ENCODE data around the gene KLF15.

The KLF15 gene

DNA sequence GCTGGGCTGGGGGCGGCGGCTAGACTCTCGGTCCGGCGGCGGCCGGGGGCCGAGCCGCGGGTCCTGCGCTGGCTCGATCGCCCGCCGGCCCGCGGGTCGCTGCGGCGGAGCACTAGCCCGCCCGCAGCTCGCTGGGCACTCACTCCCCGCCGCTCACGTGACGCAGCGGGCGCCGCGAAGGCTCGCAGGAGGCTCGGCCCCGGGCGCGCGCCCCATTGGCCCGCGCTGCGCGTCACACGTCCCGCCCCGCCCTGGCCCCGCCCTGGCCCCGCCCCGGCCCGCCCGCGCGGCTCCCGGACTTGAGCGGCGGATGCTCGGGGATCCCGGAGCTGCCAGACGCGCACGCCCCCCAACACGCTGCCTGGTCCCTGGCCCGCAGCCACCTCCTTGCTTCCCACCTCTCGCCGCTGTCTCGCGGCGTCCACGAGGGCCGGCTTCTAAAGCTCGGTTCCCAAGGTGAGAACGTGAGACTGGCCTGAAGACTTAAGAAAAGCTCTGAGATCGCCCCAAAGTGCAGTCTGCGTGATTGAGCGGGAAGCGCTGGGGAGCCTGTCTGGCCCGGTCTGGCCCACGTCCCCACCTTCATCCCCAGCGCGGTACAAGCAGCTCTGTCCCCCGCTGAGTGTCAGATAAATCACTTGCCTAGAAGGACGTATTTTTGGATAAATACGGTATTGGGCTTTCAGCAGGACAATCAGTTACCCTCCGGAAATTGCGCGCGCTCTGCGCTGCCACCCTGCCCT lies at the start of gene KLF15:
Gene KLF15 (minus strand): TSS at position 114 of the 743 bp plus-strand sequence. CDS start 4,486 bp downstream, outside the sequence.
- TF ChIP-seq GATA2 (IDR thresholded peaks at IDR 0.05; ENCODE audit: low read depth, low read length) (no peak), GATA3 (IDR thresholded peaks at IDR 0.05; ENCODE audit: low read depth, low read length) (no peak)

DNA sequence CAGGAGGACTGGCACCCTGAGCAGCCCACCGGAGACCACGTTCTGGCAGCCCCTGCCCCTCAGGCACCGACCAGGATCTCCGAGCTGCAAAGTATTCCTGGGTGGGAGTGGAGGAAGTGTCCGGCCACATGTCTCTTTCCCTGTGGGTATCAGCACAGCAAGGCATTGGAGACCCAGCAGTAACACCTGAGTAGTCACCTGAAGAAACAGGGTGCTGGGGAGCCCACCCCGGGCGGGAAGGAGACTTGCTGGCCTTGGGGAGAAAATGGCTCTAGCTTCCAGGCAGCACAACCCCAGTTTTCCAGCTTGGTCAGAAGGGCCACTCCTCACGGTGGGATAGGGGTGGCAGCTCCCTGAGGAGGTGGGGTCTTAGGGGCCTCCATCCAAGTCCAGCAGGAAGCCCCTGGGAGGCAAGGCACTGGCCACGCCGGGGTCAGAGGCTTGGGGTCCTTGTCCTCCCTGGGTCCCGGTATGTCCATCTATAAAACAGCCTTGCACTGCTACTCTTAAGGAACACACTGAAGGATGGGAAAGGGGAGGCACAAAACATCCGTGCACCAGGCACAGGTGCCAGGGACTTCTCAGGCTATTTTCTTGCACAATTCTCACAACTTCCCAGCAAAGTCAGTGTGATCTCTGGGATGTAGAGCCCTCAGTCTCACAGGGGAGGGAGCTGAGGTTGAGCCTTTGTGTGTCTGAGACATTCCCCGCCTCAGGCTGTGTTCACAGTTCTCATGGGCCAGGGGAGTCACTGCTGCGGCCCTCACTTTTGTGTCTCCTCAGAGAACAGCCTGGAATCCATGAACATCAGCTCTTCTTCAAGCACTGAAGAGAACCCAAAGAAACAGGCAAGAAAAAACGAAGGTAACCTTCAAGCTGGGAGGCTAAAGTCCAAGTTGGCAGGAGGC lies 49.4 kb upstream of the KLF15 start:
- TF ChIP-seq GATA3 (IDR thresholded peaks at IDR 0.05; ENCODE audit: low read depth, low read length) = no peak
- no peak for TF ChIP-seq GATA2 (IDR thresholded peaks at IDR 0.05; ENCODE audit: low read depth, low read length)

DNA sequence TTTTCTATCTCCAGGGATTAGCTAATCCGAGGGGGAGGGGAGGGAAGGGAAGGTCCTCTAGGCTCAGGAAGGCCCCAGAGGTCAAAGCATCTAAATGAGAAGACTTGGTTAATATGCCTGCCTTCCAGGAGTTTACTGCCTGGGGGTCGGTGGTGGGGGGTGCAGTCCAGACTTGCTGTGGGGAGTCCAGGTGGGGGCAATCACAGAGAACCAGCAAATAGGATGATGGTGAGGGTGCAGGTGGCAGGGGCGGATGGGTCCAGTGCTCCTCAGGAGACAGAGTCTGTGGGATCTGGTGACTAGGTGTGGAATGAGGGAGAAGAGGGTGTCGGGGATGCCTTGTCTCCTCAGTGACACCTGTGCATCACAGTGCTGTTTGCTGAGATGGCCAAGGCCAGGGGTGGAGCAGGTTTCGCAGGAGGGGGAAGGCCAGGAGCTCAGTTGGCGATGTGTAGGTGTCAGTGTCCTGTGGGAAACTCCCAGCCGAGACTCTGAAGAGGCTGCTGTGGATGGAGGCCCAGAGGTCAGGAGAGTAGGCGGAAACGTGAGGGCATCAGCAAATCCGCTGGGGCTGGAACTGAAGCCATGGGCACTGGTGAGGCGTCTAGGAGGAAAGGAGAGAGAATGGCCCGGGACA lies 45.6 kb upstream of the KLF15 start:
- TF ChIP-seq GATA2 (IDR thresholded peaks at IDR 0.05; ENCODE audit: low read depth, low read length) (no peak), GATA3 (IDR thresholded peaks at IDR 0.05; ENCODE audit: low read depth, low read length) (no peak)

DNA sequence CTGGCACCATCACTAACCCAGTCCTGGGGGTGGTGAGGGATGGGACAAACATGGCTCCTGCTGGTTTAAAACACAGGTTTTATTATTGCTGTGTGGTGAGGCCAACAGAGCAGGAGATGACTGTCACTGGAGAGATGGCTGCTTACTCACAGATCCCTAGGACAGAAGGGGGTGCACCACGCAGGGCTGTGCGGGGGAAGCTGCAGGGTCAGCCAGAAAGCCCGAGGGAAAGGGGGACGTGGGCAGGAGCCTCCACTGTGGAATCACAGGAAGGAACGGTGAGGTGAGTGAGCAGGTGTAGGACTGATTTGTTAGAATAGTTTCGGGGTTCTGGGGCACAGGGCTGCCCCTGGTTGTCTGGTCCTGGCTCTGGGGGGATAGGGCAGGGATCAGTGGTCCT lies 45.0 kb upstream of the KLF15 start:
- no peak for TF ChIP-seq GATA3 (IDR thresholded peaks at IDR 0.05; ENCODE audit: low read depth, low read length)

DNA sequence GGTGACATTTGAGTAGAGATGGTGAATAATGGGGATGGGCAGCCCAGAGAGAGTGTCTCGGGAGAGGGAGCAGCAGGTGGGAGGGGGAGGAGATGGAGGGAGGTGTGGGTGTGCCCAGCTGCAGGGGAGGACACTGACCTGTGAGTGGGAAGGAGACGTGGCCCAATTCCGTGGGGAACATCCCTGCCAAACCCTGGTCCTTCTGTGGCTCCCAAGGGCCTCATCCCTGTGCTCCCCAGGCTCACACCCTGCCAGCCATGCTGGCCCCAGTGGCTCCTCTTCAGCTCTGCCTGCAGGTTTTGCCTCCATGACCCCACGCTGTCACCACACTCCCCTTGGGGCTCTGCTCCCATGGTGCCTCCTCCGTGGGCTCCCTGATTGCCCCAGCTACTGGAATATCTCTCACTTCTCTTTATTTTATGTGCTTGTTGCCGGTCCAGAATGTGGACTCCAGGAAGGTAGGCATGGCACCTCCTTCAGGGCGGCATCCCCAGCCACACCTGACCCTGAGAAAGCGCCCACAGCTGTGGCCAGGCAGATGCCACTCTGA lies 44.5 kb upstream of the KLF15 start:
- TF ChIP-seq GATA3 (IDR thresholded peaks at IDR 0.05; ENCODE audit: low read depth, low read length) (no peak), GATA2 (IDR thresholded peaks at IDR 0.05; ENCODE audit: low read depth, low read length) (no peak)

DNA sequence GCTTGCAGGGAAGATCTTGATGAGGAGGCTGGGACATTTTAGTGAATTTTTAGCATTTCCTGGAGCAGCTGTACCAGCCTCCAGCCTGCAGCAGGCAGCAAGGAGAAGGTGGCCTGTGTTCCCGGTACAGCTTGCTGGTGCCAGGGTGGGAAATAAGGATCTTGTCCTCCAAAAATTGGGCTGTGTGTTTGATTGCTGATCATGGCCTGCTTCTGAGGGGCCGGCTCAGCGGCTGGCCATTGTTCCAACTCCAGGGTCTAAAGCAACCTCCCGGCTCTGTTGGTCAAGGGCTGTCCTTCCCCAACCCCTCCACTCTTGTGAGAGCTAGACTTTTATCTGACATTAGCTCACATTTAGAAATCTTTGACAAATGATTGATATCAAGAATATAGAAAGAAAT lies 42.5 kb upstream of the KLF15 start:
- no peak for TF ChIP-seq GATA2 (IDR thresholded peaks at IDR 0.05; ENCODE audit: low read depth, low read length)

DNA sequence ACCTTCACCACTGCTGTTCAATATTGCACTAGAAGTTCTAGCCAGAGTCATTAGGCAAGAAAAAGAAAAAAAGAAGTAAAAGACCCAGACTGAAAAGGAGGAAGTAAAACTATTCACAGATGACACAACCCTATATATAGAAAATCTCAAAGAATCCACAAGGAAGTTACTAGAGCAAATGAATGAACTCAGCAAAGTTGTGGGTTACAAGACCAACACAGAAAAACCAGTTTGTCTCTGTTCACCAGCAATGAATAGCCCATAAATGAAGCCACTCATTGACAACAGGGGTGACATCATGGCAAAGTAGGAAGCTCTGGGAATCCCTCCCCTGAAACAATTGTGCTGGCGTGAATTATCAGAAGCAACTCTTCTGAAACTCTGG lies 42.1 kb upstream of the KLF15 start:
- TF ChIP-seq GATA3 (IDR thresholded peaks at IDR 0.05; ENCODE audit: low read depth, low read length) (no peak), GATA2 (IDR thresholded peaks at IDR 0.05; ENCODE audit: low read depth, low read length) (no peak)

DNA sequence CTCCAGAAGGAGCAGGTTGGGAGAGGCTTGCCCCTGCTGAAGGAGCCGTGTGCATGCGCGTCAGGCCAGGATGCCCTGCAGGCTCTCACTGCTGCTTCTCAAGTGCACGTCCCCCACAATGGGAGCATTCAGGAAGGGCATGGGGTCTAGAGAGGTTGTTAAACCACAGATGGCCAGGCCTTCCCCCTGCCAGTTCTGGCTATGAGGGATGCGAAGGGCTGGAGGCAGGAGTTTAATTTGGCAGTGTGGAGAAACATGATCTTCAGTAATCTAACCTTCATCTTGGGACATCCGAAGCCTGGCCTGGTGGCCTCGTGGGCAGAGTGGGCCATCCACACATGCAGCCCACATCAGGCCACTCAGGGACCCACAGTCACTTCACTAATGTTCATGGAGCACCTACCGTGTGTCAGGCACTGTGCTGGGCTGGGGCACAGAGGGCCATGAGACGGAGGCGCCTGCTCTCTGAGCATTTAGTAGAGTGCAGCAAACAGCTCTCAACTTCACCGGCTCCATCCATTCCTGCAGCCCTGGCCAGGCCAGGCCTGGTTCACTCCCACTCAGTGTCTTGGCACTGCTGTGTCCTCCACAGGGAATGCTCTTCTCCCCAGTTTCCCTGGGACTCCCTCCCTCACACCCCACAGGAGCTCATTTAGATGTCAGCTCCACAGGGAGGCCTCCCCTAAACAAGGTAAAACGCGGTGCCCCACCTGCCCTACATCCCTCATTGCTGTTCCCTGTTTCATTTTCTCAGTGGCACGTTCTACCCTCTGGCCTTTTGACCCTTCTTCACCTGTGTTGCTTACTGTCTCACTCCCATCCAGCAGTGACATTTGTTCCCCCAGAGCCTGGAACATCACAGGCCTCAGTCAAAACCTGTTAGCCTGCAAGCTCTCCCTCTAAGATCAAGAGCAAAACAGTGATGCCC lies 41.5 kb upstream of the KLF15 start:
- TF ChIP-seq GATA2 (IDR thresholded peaks at IDR 0.05; ENCODE audit: low read depth, low read length) = no peak
- TF ChIP-seq GATA3 (IDR thresholded peaks at IDR 0.05; ENCODE audit: low read depth, low read length) = no peak

DNA sequence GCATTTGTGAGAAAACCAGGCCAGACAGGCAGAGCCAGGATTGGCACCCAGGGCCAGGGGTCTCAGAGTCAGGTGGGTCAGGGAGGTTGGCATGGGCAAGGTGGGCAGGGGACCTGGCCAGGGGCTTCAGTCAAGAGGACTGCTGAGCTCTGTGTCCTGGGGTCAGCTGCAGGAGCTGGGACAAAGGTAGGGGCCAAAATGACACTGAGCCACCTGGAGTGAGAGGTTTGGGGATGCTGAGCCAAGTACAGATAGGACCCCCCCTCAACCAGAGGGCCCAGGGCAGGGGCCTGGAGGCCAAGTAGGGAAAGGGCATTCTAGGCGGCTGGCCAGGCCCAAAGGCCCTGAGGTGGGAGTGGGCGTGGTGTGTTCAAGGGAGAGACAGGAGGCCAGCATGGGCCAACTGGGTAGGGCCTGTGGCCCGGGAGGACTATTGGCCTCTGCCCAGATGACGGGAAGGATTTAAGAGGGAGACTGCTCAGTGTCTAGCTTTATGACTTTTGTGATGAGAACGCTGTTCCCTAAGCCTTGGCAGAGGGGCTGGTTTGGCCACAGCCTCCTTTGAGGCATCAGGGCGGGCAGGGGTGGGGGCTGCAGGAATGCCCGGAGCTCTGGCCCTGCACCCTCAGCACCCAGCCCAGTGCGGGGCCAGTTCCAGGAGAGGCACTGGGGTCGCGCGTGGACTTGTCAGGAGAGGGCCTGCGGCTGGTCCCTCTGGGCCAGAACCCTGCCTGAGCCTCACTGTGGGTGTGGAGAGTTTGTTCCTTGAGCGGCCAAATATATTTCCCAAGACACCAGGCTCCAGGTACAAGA lies 40.6 kb upstream of the KLF15 start:
- no peak for TF ChIP-seq GATA3 (IDR thresholded peaks at IDR 0.05; ENCODE audit: low read depth, low read length)

DNA sequence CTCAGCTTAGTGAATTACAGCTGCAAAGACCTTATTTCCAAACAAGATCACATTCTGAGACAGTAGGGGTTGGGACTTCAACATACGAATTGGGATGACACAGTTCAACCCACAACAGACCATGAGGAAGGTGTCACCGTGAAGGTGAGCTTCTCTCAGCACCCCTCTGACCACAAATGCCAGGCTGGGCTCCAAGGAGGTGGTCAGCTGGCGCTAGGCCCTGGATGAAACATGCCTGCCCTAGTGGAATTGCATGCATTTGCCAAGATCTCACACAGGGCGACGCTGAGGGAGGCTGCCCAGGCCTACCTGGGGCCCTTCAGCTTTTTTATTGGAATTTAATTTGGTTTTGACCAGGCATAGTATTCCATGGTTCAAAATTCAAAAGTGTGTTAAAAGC lies 39.3 kb upstream of the KLF15 start:
- TF ChIP-seq GATA3 (IDR thresholded peaks at IDR 0.05; ENCODE audit: low read depth, low read length) (no peak), GATA2 (IDR thresholded peaks at IDR 0.05; ENCODE audit: low read depth, low read length) (no peak)

DNA sequence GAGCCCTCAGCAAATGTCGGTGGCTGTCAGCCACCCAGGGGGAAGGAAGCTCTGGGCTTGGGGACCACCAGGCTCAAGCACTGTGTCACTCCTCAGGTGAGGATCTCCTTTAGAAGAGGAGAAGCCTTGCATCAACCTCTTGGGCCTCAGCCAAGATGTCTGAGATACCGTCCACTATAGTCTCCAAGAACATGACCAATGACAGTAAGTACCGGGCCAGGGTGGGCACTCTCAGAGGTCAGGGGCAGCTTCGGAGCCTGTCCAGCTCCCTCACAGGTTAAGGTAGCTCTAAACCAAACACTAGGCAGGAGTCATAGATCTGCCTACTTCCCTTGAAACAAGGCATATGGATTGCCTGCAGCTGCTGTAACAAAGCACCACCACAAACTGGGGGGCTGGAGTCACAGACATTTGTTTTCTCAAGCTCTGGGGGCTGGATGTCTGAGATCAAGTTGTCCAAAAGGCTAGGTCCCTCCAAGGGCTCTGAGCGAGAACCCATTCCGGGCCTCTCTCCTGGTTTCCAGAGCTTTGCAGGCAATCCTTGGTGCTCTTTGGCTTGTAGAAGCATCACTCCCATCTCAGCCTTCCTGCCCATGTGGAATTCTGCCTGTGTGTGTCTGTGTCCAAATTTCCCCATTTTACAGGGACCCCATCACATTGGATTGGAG lies 38.8 kb upstream of the KLF15 start:
- no peak for TF ChIP-seq GATA3 (IDR thresholded peaks at IDR 0.05; ENCODE audit: low read depth, low read length)
- TF ChIP-seq GATA2 (IDR thresholded peaks at IDR 0.05; ENCODE audit: low read depth, low read length) = no peak

DNA sequence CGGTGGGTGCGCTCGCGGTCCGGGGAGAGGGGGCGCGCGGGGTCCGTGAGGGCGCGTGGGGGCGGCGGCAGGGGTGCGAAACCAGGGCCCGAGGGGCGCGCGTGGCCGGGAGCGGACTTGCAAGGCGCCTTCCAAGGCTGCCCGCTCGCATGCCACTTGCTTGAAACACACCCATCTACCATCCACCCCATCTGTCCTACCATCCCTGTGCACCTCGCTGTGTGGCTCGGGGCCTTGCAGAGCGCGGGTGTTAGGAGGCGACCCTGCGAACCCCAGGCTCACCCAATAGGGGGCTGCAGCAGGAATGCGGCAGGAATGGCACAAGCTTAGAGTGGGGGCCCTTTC lies 37.7 kb upstream of the KLF15 start:
- TF ChIP-seq GATA2 (IDR thresholded peaks at IDR 0.05; ENCODE audit: low read depth, low read length) (no peak), GATA3 (IDR thresholded peaks at IDR 0.05; ENCODE audit: low read depth, low read length) (no peak)
